NCI-H82 (cell line): Measurements from ENCODE around the gene HTRA3.

Experiments
- DNase-seq: peaks from one replicate; lab custom pipeline; 2025; lab: John Stamatoyannopoulos, UW

Gene HTRA3

DNA sequence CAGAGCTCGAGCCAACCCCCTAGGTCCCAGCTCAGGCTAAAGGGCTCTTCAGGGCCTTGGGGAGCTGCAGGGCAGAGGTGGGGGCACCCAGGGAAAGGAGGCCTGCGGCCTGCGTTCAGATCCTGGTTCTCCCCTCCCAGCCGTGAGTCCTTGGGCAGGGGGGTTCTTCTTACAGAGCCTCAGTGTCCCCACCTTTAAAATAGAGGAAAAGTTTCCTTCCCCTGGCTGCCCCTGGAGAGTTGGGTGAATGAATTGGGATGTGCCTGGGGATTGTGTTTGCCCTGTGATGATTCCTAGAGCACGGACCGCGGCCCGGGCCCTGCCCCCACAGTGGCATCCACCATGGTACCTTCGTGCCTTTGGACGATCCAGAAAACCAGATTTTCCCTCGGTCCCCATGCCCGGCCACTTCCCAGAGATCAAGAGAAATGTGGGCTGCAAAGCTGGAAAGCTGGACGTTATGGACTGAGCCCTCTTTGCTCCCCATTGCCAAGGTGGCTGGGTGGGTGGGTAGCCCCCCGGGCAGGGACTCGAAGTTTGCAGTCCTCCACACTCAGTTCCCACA, 11.4 kb downstream of the HTRA3 start:
- DNase-seq = no peak

DNA sequence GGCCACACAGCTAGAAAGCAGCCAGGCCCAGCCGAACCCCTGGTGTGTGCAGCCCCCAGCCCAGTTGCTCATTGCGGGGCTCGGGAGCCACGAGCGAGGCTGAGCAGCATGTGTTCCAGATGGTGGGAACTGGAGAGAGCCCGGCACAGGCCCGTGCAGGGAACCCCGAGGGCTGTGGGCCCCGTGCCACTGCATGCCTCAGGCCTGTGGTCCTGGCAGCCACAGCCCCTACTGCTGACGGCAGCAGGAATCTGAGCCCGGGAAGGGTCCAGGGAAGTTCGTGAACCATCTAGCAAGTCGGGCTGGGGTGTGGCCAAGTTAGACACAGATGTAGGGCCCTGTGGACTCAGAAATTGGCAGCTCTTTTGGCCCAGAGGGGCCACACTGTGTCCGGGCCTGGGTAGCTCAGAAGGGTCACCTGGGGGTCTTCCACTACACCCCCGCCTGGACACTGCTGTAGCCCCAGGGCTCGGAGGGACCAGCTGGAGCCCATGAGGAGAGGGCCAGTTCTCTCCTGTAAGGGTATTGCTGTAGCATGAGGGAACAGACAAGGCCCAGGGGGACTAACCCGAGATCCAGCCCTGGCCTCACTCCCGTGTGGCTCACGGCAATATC, 12.1 kb downstream of the HTRA3 start:
- no peak for DNase-seq

GRCh38 chr4:8282134-8282641, 12.6 kb downstream of the HTRA3 start:
- DNase-seq = no peak

- DNase-seq = no peak
Measured at GRCh38 chr4:8282742-8283141, 13.2 kb downstream of the HTRA3 start.

- no peak for DNase-seq
Measured at GRCh38 chr4:8283161-8283560, 13.6 kb downstream of the HTRA3 start.

GRCh38 chr4:8283631-8284121, 14.1 kb downstream of the HTRA3 start:
- DNase-seq = no peak

GRCh38 chr4:8284391-8284790, 14.8 kb downstream of the HTRA3 start:
- DNase-seq = no peak

DNA sequence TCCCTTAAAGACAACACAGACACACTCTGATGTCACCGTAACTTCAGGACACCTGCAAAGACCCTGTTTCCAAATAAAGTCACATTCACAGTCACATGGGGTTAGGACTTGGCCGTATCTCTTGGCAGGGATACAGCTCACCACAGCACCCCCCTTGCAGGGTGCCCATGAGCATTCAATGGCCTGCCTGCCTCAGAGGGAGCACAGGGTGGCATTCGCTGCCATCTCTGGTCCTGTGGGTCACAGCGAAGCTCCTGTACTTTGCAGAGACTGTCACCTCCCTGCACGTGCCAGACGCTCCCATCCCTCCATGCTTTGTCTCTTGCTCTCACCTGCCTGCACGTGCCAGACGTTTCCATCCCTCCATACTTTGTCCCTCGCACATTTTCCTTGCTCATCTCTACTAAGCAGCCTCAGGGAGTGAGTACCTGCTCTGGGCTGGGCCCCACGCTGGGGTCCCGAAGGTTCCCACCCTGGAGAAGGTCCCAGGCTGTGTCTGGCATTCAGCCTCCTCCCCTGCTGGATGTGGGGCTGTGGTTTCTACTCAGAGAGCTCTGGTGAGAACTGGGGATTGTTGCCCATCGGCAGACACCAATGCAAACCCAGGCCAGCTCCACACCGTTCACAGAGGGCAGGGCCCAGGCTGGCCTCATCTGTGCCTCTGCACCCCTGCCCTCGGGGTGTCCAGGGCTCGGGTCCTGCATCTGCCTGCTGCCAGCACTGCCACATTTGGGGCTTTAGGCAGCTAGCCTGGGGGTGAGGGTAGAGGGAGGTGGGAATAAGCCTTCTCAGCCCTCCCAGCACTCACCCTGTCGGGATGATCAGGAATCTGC, 15.8 kb downstream of the HTRA3 start:
- no peak for DNase-seq

GRCh38 chr4:8285976-8286718, 16.6 kb downstream of the HTRA3 start:
- no peak for DNase-seq

DNA sequence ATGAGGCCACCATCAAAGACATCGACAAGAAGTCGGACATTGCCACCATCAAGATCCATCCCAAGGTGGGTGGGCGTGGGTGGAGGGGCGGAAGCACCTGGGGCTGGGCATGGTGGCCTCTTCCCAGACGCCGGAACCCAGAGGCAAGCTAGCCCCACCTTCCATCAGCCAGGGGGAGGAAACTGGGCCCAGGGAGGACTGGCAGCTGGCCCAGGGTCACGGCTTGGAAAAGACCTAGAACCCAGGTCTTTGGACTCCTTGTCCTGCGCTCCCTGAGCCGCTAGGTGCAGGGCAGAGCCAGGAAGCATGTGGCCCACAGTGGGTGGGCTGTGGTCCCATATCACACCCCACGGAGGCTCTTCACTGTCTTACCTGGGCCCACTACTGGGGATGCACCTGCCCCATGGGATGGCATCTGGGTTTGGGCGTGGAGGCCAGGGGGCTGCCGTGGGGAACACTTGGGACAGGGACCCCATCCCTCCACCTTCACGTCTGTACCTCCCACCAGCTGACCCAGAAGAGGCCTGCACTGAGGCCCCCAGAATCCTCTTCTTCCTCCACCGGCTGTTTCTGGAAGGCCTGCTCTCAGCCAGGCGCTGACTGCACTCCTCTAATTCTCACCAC, 17.3 kb downstream of the HTRA3 start:
- DNase-seq = no peak

- no peak for DNase-seq
Measured at GRCh38 chr4:8287343-8288280, 18.1 kb downstream of the HTRA3 start.

DNA sequence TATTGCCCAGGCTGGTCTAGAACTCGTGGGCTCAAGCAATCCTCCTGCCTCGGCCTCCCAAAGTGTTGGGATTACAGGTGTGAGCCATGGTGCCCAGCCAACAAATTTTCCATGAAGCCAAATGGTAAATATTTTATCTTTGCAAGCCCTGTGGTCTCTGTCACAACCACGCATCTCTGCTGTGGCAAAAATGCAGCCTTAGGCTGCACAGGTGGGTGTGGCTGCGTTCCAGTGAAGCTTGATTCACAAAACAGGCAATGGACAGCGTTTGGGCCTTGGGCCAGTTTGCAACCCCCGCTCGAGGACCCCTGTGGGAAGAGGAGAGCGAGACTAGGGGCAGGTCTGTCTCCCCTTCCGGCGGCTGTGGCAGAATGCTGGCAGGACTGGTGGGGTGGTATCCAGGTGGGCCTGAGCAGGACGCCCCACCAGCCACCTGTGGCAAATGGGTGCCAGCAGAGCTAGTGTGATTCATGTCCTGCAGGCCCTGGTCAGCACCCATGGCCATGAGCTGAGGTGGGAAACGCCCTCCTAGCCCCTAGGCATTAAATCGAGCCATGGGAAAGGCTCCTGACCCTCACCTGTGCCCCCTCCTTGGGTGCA, 19.7 kb downstream of the HTRA3 start:
- no peak for DNase-seq

DNA sequence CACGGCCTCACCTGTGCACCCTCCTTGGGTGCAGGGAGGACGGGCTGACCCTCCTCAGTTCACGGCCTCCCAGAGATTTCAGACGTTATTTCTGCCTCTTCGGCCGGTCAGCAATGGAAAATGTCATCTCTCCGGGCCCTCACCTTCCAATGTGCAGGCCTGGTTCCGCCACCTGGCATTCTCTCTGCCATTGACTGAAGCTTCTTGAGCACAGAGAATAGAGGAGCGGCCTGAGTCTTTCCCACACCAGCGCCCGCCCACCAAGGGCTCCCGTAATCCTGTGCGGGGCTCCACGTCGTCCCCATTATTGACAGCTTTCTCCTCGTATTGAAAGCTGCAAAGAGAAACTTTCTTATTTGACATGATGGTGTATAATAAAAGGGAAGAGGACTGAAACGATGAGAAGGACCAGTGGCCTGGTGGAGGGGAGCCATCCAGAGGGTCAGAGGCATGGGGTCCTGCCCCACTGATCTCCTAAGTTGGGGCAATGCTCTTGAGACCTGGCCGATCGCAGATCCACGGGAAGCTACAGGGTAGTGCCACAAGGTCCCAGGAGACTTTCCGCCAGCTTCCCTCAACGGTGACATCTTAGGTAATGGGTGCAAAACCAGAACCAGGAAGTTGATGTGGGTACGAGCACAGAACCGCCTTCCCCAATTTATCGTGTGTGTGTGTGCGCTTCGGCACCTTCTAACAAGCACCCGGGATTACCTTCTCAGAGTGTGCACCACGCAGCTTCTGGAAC, 20.6 kb downstream of the HTRA3 start:
- DNase-seq = no peak

- DNase-seq = no peak
Measured at GRCh38 chr4:8290701-8290970, 21.1 kb downstream of the HTRA3 start.

GRCh38 chr4:8291036-8291682, 21.6 kb downstream of the HTRA3 start:
- no peak for DNase-seq

- no peak for DNase-seq
Measured at GRCh38 chr4:8291701-8292477, 22.3 kb downstream of the HTRA3 start.

GRCh38 chr4:8292478-8293107, 23.0 kb downstream of the HTRA3 start:
- no peak for DNase-seq
